Panc1 (cell line): ENCODE results near the gene ONECUT3.
A peak's percentile ranks its signal among the peaks of the same experiment; 100 is the strongest.

ENCODE experiments used
- POLR2AphosphoS5 ChIP-seq: IDR thresholded peaks from 2 replicates; pipeline ENCODE4 v1.6.1; 2012; ENCODE audit warnings: mild to moderate bottlenecking, low read depth, low read length, moderate library complexity
- REST ChIP-seq, 2 experiments: IDR thresholded peaks; 2 replicates each; pipeline ENCODE4 v1.6.1; 2011 to 2012; ENCODE audit warnings: low read depth in 2 of 2, control low read depth in 1 of 2, low read length in 1 of 2, mild to moderate bottlenecking in 1 of 2, moderate library complexity in 1 of 2; ENCODE audit not compliant: insufficient read depth in 1 of 2
- SIN3A ChIP-seq: IDR thresholded peaks from 2 replicates; pipeline ENCODE4 v1.6.1; 2012; ENCODE audit warnings: low read depth, mild to moderate bottlenecking, low read length, moderate library complexity, borderline replicate concordance; ENCODE audit not compliant: insufficient read depth
- TCF7L2 ChIP-seq: IDR thresholded peaks from 2 replicates; pipeline ENCODE4 v1.6.1; 2011; ENCODE audit warnings: mild to moderate bottlenecking, low read depth, low read length, inconsistent platforms
- TF ChIP-seq, protein P1 (sequence below): fragments of 450-650 bp; IDR thresholded peaks from 2 replicates; pipeline ENCODE4 v1.5.1; 2017; ENCODE audit warnings: mild to moderate bottlenecking

DNA sequence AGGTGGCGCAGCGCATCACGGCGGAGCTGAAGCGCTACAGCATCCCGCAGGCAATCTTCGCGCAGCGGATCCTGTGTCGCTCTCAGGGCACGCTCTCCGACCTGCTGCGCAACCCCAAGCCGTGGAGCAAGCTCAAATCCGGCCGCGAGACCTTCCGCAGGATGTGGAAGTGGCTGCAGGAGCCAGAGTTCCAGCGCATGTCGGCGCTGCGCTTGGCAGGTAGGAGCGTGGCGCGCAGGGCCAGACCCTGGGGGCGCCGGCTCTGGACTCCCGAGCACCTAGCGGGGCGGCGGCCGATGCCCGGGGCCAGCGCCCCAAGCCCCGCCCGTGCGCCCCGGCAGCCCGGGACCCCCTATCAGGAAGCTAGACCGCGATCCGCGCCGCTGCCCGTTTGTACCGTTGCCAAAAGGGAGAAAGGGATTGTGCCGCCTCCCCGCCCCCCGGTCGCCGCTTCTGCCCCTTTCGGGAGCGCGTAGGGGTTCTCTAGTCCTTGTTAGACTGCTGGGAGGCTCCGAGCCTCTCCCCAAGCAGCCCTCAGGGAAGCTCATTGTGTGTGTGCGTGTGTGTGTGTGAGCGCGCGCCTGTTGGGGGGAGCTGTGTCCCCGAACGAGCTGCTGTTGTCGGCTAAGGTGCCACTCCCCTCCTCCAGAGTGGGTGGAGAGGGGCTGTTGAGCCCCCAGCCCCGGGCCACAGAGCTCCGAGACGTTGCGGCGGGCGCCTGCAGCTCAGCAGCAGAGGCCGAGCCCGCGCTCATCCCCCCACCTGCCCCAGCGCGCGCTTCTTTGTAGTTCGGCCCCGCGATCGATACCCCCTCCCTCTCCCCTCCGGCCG, 1.5 kb downstream of the ONECUT3 start:
- TF ChIP-seq, protein P1, sequence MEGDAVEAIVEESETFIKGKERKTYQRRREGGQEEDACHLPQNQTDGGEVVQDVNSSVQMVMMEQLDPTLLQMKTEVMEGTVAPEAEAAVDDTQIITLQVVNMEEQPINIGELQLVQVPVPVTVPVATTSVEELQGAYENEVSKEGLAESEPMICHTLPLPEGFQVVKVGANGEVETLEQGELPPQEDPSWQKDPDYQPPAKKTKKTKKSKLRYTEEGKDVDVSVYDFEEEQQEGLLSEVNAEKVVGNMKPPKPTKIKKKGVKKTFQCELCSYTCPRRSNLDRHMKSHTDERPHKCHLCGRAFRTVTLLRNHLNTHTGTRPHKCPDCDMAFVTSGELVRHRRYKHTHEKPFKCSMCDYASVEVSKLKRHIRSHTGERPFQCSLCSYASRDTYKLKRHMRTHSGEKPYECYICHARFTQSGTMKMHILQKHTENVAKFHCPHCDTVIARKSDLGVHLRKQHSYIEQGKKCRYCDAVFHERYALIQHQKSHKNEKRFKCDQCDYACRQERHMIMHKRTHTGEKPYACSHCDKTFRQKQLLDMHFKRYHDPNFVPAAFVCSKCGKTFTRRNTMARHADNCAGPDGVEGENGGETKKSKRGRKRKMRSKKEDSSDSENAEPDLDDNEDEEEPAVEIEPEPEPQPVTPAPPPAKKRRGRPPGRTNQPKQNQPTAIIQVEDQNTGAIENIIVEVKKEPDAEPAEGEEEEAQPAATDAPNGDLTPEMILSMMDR, result no peak
- TF ChIP-seq POLR2AphosphoS5 (no peak; the same call in 1 of the 2 replicates), REST (IDR thresholded peaks at IDR 0.05; ENCODE audit: insufficient read depth in 1 of 2, low read depth in 2 of 2, low read length in 1 of 2) (no peak), SIN3A (peak; percentile 26; the same call in 1 of the 2 replicates), TCF7L2 (peak; percentile 62)
